ENCODE measurements around the gene SHQ1. TPM values are rescaled to one million over a fixed set of nuclear protein-coding genes. Genes with fewer than 3 reads are reported as not detected.

The SHQ1 gene
- total and polyA plus RNA-seq, 9 of the 15 experiments (the other 6 are each of a cell fraction or from before 2014, with no cell fraction given), result 9.2 to 25.0 (median 14.1) TPM

DNA sequence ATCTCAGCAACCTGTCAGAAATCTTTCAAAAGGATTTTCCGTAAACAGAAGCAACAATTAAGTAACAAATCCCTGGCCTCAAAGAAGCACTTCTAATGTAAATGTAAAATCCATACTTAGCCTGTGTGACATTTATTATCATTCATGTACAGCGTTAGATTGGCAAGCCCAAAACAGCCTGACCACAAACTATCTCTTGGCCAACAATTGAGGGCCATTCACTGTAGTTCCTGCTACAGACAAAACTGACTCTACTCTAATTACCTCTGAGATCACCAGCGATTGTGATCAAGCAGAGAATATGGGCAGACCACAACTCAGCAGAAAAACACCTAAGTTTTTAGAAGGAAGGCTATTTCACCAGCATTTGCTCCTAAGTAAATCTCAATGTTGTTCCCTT lies 9.2 kb downstream of the SHQ1 start (continued):
- TF ChIP-seq POLR2AphosphoS5 (IDR thresholded peaks at IDR 0.05; ENCODE audit: control insufficient read depth, insufficient read depth, low read depth, low read length) (no peak), ZNF140 (CRISPR knock-in tag; IDR thresholded peaks at IDR 0.05) (no peak), ZNF133 (CRISPR knock-in tag; IDR thresholded peaks at IDR 0.05) (no peak), CHD2 (IDR thresholded peaks at IDR 0.05; ENCODE audit: low read depth, low read length) (no peak), SRSF3 (IDR thresholded peaks at IDR 0.05; ENCODE audit: insufficient read depth, low read length) (no peak), PHTF2 (CRISPR knock-in tag; IDR thresholded peaks at IDR 0.05) (no peak), MECOM (CRISPR knock-in tag; IDR thresholded peaks at IDR 0.05) (no peak), NRF1 (conservative IDR thresholded peaks at IDR 0.05 in 1 of 2, IDR thresholded peaks at IDR 0.05 in 1 of 2) (no peak), MXI1 (IDR thresholded peaks at IDR 0.05; ENCODE audit: low read depth, low read length) (no peak), DACH1 (IDR thresholded peaks at IDR 0.05; ENCODE audit: partially characterized antibody) (no peak), PHF8 (IDR thresholded peaks at IDR 0.05; ENCODE audit: borderline replicate concordance, low read length) (no peak), IRF2 (CRISPR knock-in tag; IDR thresholded peaks at IDR 0.05) (no peak), CBFB (CRISPR knock-in tag; IDR thresholded peaks at IDR 0.05) (no peak), EHMT2 (IDR thresholded peaks at IDR 0.05) (no peak), MTA1 (IDR thresholded peaks at IDR 0.05; ENCODE audit: borderline replicate concordance) (no peak), ZNF609 (CRISPR knock-in tag; IDR thresholded peaks at IDR 0.05; ENCODE audit: borderline replicate concordance) (no peak), JUNB (CRISPR knock-in tag; conservative IDR thresholded peaks at IDR 0.05) (no peak), ZBTB2 (IDR thresholded peaks at IDR 0.05) (no peak), TFE3 (CRISPR knock-in tag; IDR thresholded peaks at IDR 0.05) (no peak), ZBTB8A (IDR thresholded peaks at IDR 0.05; ENCODE audit: partially characterized antibody) (no peak), FOXA1 (IDR thresholded peaks at IDR 0.05; ENCODE audit: borderline replicate concordance) (no peak), NFRKB (IDR thresholded peaks at IDR 0.05; ENCODE audit: low read depth) (no peak), ZNF830 (CRISPR knock-in tag; IDR thresholded peaks at IDR 0.05) (no peak), SOX6 (IDR thresholded peaks at IDR 0.05) (peak; percentile 46; the same call in 1 of the 2 replicates), ESRRA (IDR thresholded peaks at IDR 0.05; ENCODE audit: borderline replicate concordance, low read depth) (peak; percentile 14; the same call in 1 of the 2 replicates)
